MG63 (cell line): ENCODE data around the gene TCERG1L. TPM values are rescaled to one million over a fixed set of nuclear protein-coding genes. Genes with fewer than 3 reads are reported as not detected.

Experiments used
- DNase-seq: peaks from one replicate; pipeline ENCODE4 v3.0.0-alpha.2; 2020
- H3K27me3 ChIP-seq: fragments of 250-450 bp; sonication (Bioruptor Pico); 2 replicates; pipeline ENCODE4 v1.5.1; 2020; ENCODE audit warnings: mild to moderate bottlenecking, moderate library complexity
- H3K36me3 ChIP-seq: fragments of 250-450 bp; sonication (Bioruptor Pico); 2 replicates; pipeline ENCODE4 v1.5.1; 2020; ENCODE audit warnings: mild to moderate bottlenecking, moderate library complexity
- H3K4me3 ChIP-seq: fragments of 250-450 bp; sonication (Bioruptor Pico); 2 replicates; pipeline ENCODE4 v1.5.1; 2020; ENCODE audit warnings: mild to moderate bottlenecking, moderate library complexity
- H3K9me3 ChIP-seq: fragments of 250-450 bp; sonication (Bioruptor Pico); 2 replicates; pipeline ENCODE4 v1.5.1; 2020; ENCODE audit warnings: mild to moderate bottlenecking, moderate library complexity
- total RNA-seq: library from RNA; depleted of rRNA; stranded (reverse); fragments of >200 nt; shearing (Covaris generic); gene quantifications from 2 replicates; pipeline ENCODE4 v1.2.3, GENCODE V29; 2014; ENCODE audit warnings: low replicate concordance

TCERG1L gene
- total RNA-seq, 1 experiment from 2014 or later = not detected

- Histone ChIP-seq H3K36me3 (no peaks in the 10 kb centered on the region), H3K4me3 (no peak overlapping the region), H3K9me3 (no peaks in the 10 kb centered on the region), H3K27me3 (no peaks in the 10 kb centered on the region; the same call in 1 of the 2 replicates)
- no peak for DNase-seq
These were observed 9.5 kb upstream of the TCERG1L start for GRCh38 chr10:131320860-131321604.

GRCh38 chr10:131318814-131319213 lies 7.3 kb upstream of the TCERG1L start:
- Histone ChIP-seq H3K27me3 (no peaks in the 10 kb centered on the region), H3K36me3 (no peaks in the 10 kb centered on the region), H3K9me3 (no peaks in the 10 kb centered on the region), H3K4me3 (no peak overlapping the region)
- no peak for DNase-seq

DNA sequence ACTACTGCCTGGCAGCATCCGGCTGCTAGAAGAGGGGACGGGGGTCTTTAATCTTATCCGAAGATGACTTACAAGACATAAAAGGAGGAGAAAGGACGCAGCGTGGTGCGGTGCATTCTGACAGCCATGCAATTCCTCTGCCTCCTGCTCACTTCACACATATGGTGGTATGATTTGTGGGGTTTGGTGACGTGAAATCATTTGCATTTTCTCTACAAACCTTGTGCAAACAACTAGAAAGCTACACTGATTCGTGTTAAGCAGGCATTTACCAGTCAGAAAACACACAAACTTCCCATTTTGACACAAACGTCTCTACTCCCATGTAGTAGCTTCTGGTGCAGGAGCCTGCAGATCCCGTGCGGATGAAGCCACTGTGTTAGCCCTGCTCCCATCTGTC lies 6.8 kb upstream of the TCERG1L start:
- H3K4me3 ChIP-seq = no peak overlapping the region
- H3K27me3 ChIP-seq = peaks cover 3% of the 10 kb centered on the region; the same call in 1 of the 2 replicates
- no peak for DNase-seq
- no peaks in the 10 kb centered on the region for H3K36me3 ChIP-seq
- no peaks in the 10 kb centered on the region for H3K9me3 ChIP-seq

- H3K9me3 ChIP-seq = no peaks in the 10 kb centered on the region
- no peaks in the 10 kb centered on the region for H3K36me3 ChIP-seq
- no peak overlapping the region for H3K4me3 ChIP-seq
- DNase-seq = no peak
- peaks cover 17% of the 10 kb centered on the region for H3K27me3 ChIP-seq
These were observed 5.0 kb upstream of the TCERG1L start for GRCh38 chr10:131316321-131317075.

- no peaks in the 10 kb centered on the region for H3K9me3 ChIP-seq
- no peak for DNase-seq
These were observed 3.8 kb upstream of the TCERG1L start for GRCh38 chr10:131315344-131315743.

GRCh38 chr10:131314799-131315198 lies 3.3 kb upstream of the TCERG1L start:
- Histone ChIP-seq H3K36me3 (no peaks in the 10 kb centered on the region), H3K4me3 (no peak overlapping the region), H3K9me3 (no peaks in the 10 kb centered on the region), H3K27me3 (peaks cover 28% of the 10 kb centered on the region)
- DNase-seq = no peak

More at GRCh38 chr10:131315344-131315743, 3.8 kb upstream of the TCERG1L start:
- Histone ChIP-seq H3K36me3 (no peaks in the 10 kb centered on the region), H3K4me3 (no peak overlapping the region), H3K27me3 (peaks cover 23% of the 10 kb centered on the region)

- H3K36me3 ChIP-seq = no peaks in the 10 kb centered on the region
- H3K9me3 ChIP-seq = no peaks in the 10 kb centered on the region
- H3K27me3 ChIP-seq = peaks cover 33% of the 10 kb centered on the region
- H3K4me3 ChIP-seq = no peak overlapping the region
- DNase-seq = no peak
These were observed 2.6 kb upstream of the TCERG1L start for GRCh38 chr10:131314148-131314547.

DNA sequence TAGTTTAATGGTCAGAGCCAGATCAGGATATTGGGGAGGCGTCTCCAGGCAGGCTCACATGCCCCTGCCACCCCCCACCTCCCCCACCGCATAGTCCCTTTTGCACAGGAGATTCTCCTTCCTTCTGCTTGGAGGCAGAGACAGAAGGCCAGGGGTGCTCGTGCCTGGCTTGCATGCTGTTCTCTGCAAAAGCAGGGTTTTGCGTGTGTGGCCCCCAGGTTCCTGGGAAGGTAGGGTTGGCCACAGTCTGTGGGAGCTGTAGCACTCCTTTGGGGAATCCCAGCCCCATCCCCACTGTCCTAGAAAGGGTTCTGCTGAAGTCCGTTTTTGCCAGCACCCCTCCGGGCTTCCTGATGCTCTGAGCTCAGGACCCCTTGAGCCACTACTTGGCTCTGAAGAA lies 1.9 kb upstream of the TCERG1L start:
- Histone ChIP-seq H3K4me3 (no peak overlapping the region), H3K9me3 (no peaks in the 10 kb centered on the region), H3K27me3 (peaks cover 40% of the 10 kb centered on the region), H3K36me3 (no peaks in the 10 kb centered on the region)
- no peak for DNase-seq

DNA sequence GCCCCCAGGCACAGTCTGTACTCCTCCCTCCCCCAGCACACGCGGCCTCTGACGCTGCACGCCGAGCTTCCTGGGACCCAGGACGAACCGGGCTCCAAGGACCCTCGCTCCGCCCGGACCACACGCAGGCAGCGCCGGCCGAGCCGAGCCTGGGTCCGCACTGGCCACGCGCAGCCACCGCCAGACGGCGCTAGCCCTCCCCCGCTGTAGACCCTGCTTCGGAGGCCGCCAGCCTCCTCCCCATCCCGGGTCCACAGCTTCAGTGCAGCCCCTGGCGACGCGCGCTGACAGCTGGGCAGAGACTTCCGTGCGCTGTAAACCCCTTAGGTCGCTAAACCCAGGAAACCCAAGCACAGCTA lies 936 bp upstream of the TCERG1L start:
- DNase-seq = no peak
- Histone ChIP-seq H3K27me3 (peaks cover 44% of the 10 kb centered on the region), H3K36me3 (no peaks in the 10 kb centered on the region), H3K9me3 (no peaks in the 10 kb centered on the region), H3K4me3 (no peak overlapping the region)

DNA sequence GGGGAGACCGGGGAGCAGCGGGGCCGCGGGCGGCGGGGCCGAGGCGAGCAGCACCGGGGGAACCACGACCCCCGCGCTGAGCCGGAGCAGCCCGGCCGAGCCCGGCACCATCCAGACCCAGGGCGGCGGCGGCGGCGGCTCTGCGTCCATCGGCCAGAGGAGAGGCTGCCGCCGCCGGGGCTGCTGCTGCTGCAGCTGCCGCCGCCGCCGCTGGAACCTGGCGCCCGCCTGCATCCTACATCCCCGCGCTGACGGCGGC lies 190 bp downstream of the TCERG1L start:
- H3K36me3 ChIP-seq = no peaks in the 10 kb centered on the region
- H3K4me3 ChIP-seq = no peak overlapping the region
- H3K27me3 ChIP-seq = peaks cover 44% of the 10 kb centered on the region
- DNase-seq = no peak
- H3K9me3 ChIP-seq = no peaks in the 10 kb centered on the region

DNA sequence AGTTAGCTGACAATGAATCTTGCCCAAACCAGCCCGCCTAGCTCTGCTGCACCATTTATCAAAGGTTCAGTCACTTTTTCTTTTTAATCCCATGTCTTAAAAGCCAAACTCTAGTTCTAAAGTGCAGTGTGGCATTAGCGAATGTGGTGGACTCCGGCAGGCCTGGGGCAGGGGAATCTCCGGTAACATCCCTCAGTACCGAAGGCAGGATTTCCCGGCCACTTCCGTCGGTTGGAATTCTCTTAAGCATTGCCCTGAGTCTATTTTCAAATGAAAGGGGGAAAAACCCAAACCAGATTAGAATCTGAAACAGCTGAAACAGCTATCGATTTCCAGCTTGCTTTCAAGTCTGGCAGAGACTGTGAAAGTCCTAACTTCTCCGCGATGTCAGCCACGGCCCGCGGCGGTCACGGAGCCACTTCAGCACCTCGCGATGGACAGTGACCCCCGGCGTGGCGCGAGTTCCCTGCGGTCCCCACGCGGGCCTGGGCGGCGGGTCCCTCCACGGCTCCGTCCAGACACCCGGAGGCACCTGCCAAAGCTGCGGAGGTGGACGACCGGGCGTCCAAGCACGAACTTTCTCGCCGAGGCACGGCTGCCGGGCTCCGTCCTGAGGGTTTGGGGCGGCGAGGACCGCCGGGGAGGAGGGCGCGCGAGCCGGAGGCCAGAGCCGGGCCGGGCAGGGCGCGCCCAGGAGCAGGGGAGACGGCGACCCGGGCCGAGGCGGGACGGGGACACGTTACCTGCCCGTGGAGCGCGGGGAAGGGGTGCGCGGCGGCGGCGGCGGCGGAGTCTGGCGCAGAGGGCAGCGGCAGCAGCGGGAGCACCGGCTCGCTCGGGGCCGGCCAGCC lies 745 bp downstream of the TCERG1L start:
- DNase-seq = no peak
- H3K9me3 ChIP-seq = no peaks in the 10 kb centered on the region
- no peak overlapping the region for H3K4me3 ChIP-seq
- no peaks in the 10 kb centered on the region for H3K36me3 ChIP-seq
- peaks cover 46% of the 10 kb centered on the region for H3K27me3 ChIP-seq

DNA sequence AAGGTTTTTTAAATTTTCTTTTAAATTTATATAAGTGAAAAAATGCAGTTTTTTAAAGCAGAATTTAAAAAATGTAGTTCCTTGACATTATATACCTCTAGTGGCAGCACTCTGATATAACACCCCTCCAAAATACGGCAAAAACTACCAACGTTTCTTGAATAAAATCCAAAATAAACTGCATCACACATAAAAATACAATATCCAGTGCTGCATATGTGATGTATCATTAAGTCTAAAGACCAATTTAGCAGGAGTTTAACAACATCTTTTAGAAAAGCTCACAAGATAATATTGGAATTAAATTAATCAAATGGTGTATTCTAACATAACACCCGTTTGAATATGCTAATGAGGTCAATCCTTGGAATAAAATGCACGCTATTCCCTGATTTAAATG lies 1.4 kb downstream of the TCERG1L start:
- H3K36me3 ChIP-seq = no peaks in the 10 kb centered on the region
- DNase-seq = no peak

GRCh38 chr10:131300508-131300907 lies 11.0 kb downstream of the TCERG1L start:
- Histone ChIP-seq H3K9me3 (peaks cover 5% of the 10 kb centered on the region), H3K27me3 (no peaks in the 10 kb centered on the region), H3K36me3 (no peaks in the 10 kb centered on the region), H3K4me3 (no peak overlapping the region)
- DNase-seq = no peak

More for the DNA sequence above, 1.4 kb downstream of the TCERG1L start:
- Histone ChIP-seq H3K9me3 (no peaks in the 10 kb centered on the region), H3K27me3 (peaks cover 46% of the 10 kb centered on the region), H3K4me3 (no peak overlapping the region)

DNA sequence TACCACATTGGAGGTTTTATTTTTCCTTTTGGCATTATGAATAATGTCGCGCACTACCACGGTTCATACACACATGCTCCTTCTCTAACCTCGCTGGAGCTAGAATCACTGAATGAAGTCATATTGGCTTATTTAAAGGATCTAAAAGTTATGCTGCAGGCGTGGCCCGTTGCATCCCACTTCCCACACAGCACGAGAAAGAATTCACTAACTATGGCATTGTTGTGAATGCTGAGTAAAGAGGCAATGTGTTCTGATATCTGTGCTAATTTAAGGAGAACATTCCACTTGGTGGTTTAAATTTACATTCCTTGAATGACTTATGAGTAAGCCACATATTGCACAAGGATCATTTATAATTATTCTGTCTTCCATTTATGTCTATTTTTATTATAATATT lies 20.7 kb downstream of the TCERG1L start:
- Histone ChIP-seq H3K27me3 (no peaks in the 10 kb centered on the region), H3K9me3 (no peaks in the 10 kb centered on the region), H3K36me3 (no peaks in the 10 kb centered on the region), H3K4me3 (no peak overlapping the region)
- no peak for DNase-seq

DNA sequence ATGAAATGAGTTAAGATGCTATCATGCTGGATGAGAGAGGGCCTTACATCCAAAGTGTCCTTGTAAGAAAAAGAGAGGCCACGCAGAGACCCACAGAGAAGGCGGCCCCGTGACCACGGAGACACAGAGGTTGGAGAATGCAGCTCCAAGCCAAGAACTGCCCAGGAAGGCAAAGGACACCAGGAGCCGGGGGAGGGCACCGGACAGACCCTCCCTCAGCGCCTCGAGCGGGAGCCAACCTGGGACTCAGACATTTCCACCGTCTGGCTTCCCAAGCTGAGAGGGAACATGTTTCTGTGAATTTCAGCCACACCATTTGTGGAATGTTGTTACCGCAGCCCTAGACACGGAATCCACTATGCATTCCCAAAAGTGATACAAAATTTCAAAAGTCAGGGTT lies 22.9 kb downstream of the TCERG1L start:
- Histone ChIP-seq H3K4me3 (no peak overlapping the region), H3K27me3 (no peaks in the 10 kb centered on the region), H3K36me3 (no peaks in the 10 kb centered on the region), H3K9me3 (no peaks in the 10 kb centered on the region)
- DNase-seq = no peak

GRCh38 chr10:131282961-131283360 lies 28.6 kb downstream of the TCERG1L start:
- Histone ChIP-seq H3K4me3 (no peak overlapping the region), H3K36me3 (no peaks in the 10 kb centered on the region), H3K27me3 (no peaks in the 10 kb centered on the region), H3K9me3 (no peaks in the 10 kb centered on the region)
- no peak for DNase-seq

GRCh38 chr10:131280101-131280500 lies 31.4 kb downstream of the TCERG1L start:
- Histone ChIP-seq H3K9me3 (no peaks in the 10 kb centered on the region), H3K27me3 (no peaks in the 10 kb centered on the region), H3K36me3 (no peaks in the 10 kb centered on the region), H3K4me3 (no peak overlapping the region)
- no peak for DNase-seq
